ENCODE results near the gene ANXA1. TPM values are rescaled to one million over a fixed set of nuclear protein-coding genes. Genes with fewer than 3 reads are reported as not detected.

ANXA1 gene
- total and polyA plus RNA-seq, 10 of the 15 experiments (the other 5 are each of a cell fraction or from before 2014, with no cell fraction given): 6.6 to 30.1 (median 12.6) TPM

GRCh38 chr9:73118286-73118685 is 33.4 kb upstream of the ANXA1 start:
- H4K20me1 ChIP-seq (ENCODE audit: control insufficient read depth, insufficient read depth): no peaks in the 10 kb centered on the region
- ATAC-seq: no peak
- ChIA-PET POLR2A (no interaction called here), RAD21 (ENCODE audit: unreplicated experiment) (interaction anchor here (1.3 kb wide), 1 partner anchor 11 kb away, joined by 4 read pairs; no protein-coding TSS in a partner anchor), SMC1A (ENCODE audit: uncharacterized antibody, unreplicated experiment) (interaction anchor here (1.1 to 2.4 kb wide), 3 partner anchors 11 to 34 kb away, joined by 3 to 9 read pairs (median 6); partner anchors contain the start of gene ANXA1), CTCF (interaction anchor here (1.4 to 1.6 kb wide), 2 partner anchors 11 to 65 kb away, joined by 3 to 4 read pairs; no protein-coding TSS in a partner anchor)
- no peak overlapping the region for H3K9ac ChIP-seq (ENCODE audit: control insufficient read depth, insufficient read depth, low read length)
- no peak overlapping the region for H3K4me2 ChIP-seq (ENCODE audit: control insufficient read depth, insufficient read depth)
- no peak overlapping the region for H3K27ac ChIP-seq (ENCODE audit: control insufficient read depth, insufficient read depth)
- H3K4me1 ChIP-seq (ENCODE audit: control insufficient read depth, insufficient read depth, low read length): no peaks in the 10 kb centered on the region
- no peak for DNase-seq (ENCODE audit: low read depth, low spot score)
- H3K79me2 ChIP-seq (ENCODE audit: control insufficient read depth, insufficient read depth, low read length): no peaks in the 10 kb centered on the region
- H3K4me3 ChIP-seq: no peak overlapping the region
- intact Hi-C loops (cut with micrococcal nuclease; ENCODE audit: unreplicated experiment): no loop called here
- no peaks in the 10 kb centered on the region for H3K27me3 ChIP-seq (replicated peaks in 1 of 2; ENCODE audit: control insufficient read depth in 2 of 2, insufficient read depth in 2 of 2, low read length in 1 of 2)
- in situ Hi-C loops (cut with MboI): no loop called here
- TF ChIP-seq BACH1 (IDR thresholded peaks at IDR 0.05; ENCODE audit: borderline replicate concordance) (no peak), MEF2B (IDR thresholded peaks at IDR 0.05; ENCODE audit: partially characterized antibody, poor library complexity, severe bottlenecking) (no peak), ZNF384 (IDR thresholded peaks at IDR 0.05; ENCODE audit: borderline replicate concordance, low read depth, low read length) (no peak), IRF4 (IDR thresholded peaks at IDR 0.05; ENCODE audit: low read depth, low read length) (no peak), NFXL1 (IDR thresholded peaks at IDR 0.05; ENCODE audit: borderline replicate concordance) (no peak)
- H2AFZ ChIP-seq (ENCODE audit: control insufficient read depth, low read depth, low read length): no peak overlapping the region
- no peaks in the 10 kb centered on the region for H3K9me3 ChIP-seq (replicated peaks; ENCODE audit: control insufficient read depth, insufficient read depth, low read length)
- BruUV-seq (replicated peaks): no TSS peak
- no peak for FAIRE-seq
- no peaks in the 10 kb centered on the region for H3K36me3 ChIP-seq (ENCODE audit: control insufficient read depth in 2 of 2, insufficient read depth in 2 of 2, low read length in 1 of 2)

GRCh38 chr9:73118898-73119554 is 32.6 kb upstream of the ANXA1 start:
- 32% methylated on average over 4 of the region's 4 CpGs for WGBS (ENCODE audit: insufficient coverage, insufficient replicate concordance, low lambda C conversion rate, missing lambda C conversion rate)
- BruUV-seq (replicated peaks): no TSS peak
- Histone ChIP-seq H3K4me1 (ENCODE audit: control insufficient read depth, insufficient read depth, low read length) (no peaks in the 10 kb centered on the region), H3K9ac (ENCODE audit: control insufficient read depth, insufficient read depth, low read length) (no peak overlapping the region), H3K79me2 (ENCODE audit: control insufficient read depth, insufficient read depth, low read length) (no peaks in the 10 kb centered on the region), H3K27ac (ENCODE audit: control insufficient read depth, insufficient read depth) (no peak overlapping the region), H2AFZ (ENCODE audit: control insufficient read depth, low read depth, low read length) (no peak overlapping the region), H3K27me3 (replicated peaks in 1 of 2; ENCODE audit: control insufficient read depth in 2 of 2, insufficient read depth in 2 of 2, low read length in 1 of 2) (no peaks in the 10 kb centered on the region), H3K9me3 (replicated peaks; ENCODE audit: control insufficient read depth, insufficient read depth, low read length) (no peaks in the 10 kb centered on the region), H4K20me1 (ENCODE audit: control insufficient read depth, insufficient read depth) (no peaks in the 10 kb centered on the region), H3K4me2 (ENCODE audit: control insufficient read depth, insufficient read depth) (no peak overlapping the region), H3K36me3 (ENCODE audit: control insufficient read depth in 2 of 2, insufficient read depth in 2 of 2, low read length in 1 of 2) (no peaks in the 10 kb centered on the region), H3K4me3 (no peak overlapping the region)
- ChIA-PET RAD21 (ENCODE audit: unreplicated experiment) (interaction anchor here (1.3 kb wide), 1 partner anchor 11 kb away, joined by 4 read pairs; no protein-coding TSS in a partner anchor), CTCF (interaction anchor here (0.7 to 1.6 kb wide), 4 partner anchors 11 to 838 kb away, joined by 3 to 4 read pairs (median 4); no protein-coding TSS in a partner anchor), POLR2A (no interaction called here), SMC1A (ENCODE audit: uncharacterized antibody, unreplicated experiment) (interaction anchor here (2.4 to 2.7 kb wide), 2 partner anchors 12 kb away, joined by 7 to 9 read pairs; no protein-coding TSS in a partner anchor)
- no peak for DNase-seq (ENCODE audit: low read depth, low spot score)
- intact Hi-C loops (cut with micrococcal nuclease; ENCODE audit: unreplicated experiment) (no loop called here), in situ Hi-C loops (cut with MboI) (no loop called here)
- TF ChIP-seq BCL3 (IDR thresholded peaks at IDR 0.05; ENCODE audit: borderline replicate concordance, insufficient read depth, low read depth, low read length, poor library complexity, severe bottlenecking) (no peak), SRF (IDR thresholded peaks at IDR 0.05; ENCODE audit: low read depth in 2 of 2, low read length in 2 of 2) (no peak), CTCF (IDR thresholded peaks at IDR 0.05 in 2 of 3, conservative IDR thresholded peaks at IDR 0.05 in 1 of 3; ENCODE audit: control insufficient read depth in 2 of 3, extremely low read depth in 1 of 3, insufficient read depth in 1 of 3, low read depth in 3 of 3, low read length in 3 of 3) (no peak), NR2F1 (conservative IDR thresholded peaks at IDR 0.05) (no peak), NR2C1 (IDR thresholded peaks at IDR 0.05) (no peak)
- no peak for FAIRE-seq
- no peak for ATAC-seq

Data from GM12878 (cell line).